Measurements from ENCODE around the gene BTN1A1. TPM values are rescaled to one million over a fixed set of nuclear protein-coding genes. Genes with fewer than 3 reads are reported as not detected.
A peak's percentile ranks its signal among the peaks of the same experiment; 100 is the strongest.

BTN1A1 gene
- total and polyA plus RNA-seq, 10 of the 15 experiments (the other 5 are each of a cell fraction or from before 2014, with no cell fraction given) = 0.05 to 2.2 (median 0.87) TPM

DNA sequence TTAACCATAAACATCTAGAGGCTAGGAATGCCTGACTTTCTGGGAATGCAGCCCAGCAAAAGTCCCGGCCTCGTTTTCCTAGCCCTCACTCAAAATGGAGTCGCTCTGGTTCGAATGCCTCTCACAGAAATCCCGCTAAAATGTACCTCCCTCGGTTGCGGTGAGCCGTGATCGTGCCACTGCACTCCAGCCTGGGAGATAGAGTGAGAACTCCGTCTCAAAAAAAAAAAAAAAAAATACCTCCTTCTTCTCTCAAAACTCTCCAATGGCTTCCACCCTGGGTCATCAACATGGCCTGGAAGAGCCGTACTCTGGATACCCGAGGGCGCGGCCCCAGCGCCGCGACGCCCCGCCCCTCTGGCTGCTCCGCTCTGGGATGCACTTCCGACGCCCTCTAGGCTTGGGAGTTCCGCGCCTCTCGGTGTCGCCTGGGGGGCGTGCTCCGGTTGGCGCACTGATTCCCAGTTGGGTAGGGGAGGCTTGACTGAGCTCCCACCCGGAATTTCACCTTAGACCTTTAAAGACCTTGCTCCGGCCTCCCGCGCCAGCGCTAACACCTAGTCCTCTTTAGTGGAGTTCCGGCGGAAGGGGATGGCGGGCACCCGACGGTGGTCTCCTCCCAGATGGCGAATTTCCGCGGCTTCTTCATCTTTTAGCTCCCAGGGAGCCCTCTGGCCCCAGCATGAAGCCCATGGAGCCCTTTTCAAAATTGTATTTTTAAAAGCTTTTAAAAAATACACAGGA lies 50.3 kb downstream of the BTN1A1 start:
- Histone ChIP-seq H3K4me2 (ENCODE audit: control insufficient read depth, insufficient read depth) (peak overlapping the region; percentile 73), H3K27me3 (replicated peaks in 1 of 2; ENCODE audit: control insufficient read depth in 2 of 2, insufficient read depth in 2 of 2, low read length in 1 of 2) (no peaks in the 10 kb centered on the region), H4K20me1 (ENCODE audit: control insufficient read depth, insufficient read depth) (no peaks in the 10 kb centered on the region), H3K4me1 (ENCODE audit: control insufficient read depth, insufficient read depth, low read length) (no peaks in the 10 kb centered on the region), H3K27ac (ENCODE audit: control insufficient read depth, insufficient read depth) (peak overlapping the region; percentile 72), H3K9ac (ENCODE audit: control insufficient read depth, insufficient read depth, low read length) (peak overlapping the region; percentile 71), H3K9me3 (replicated peaks; ENCODE audit: control insufficient read depth, insufficient read depth, low read length) (no peaks in the 10 kb centered on the region), H2AFZ (ENCODE audit: control insufficient read depth, low read depth, low read length) (peak overlapping the region; percentile 96), H3K79me2 (ENCODE audit: control insufficient read depth, insufficient read depth, low read length) (no peaks in the 10 kb centered on the region), H3K4me3 (peak overlapping the region; percentile 74), H3K36me3 (ENCODE audit: control insufficient read depth in 2 of 2, insufficient read depth in 2 of 2, low read length in 1 of 2) (peaks cover 2 to 5% of the 10 kb centered on the region in 2 experiments)
- CTCF ChIA-PET = interaction anchor here (0.6 to 3.0 kb wide), 9 partner anchors 12 to 228 kb away, joined by 3 to 7 read pairs (median 4); partner anchors contain the start of gene HMGN4
- SMC1A ChIA-PET (ENCODE audit: uncharacterized antibody, unreplicated experiment) = interaction anchor here (0.9 to 2.5 kb wide), 10 partner anchors 10 to 391 kb away, joined by 3 to 7 read pairs (median 3); no protein-coding TSS in a partner anchor
- in situ Hi-C loops (cut with MboI) (loop anchor here (5.0 kb wide), 1 partner anchor 218 kb away; no protein-coding TSS in a partner anchor), intact Hi-C loops (cut with micrococcal nuclease; ENCODE audit: unreplicated experiment) (loop anchor here (10.0 kb wide), 1 partner anchor 376 kb away; no protein-coding TSS in a partner anchor)
- no peak for FAIRE-seq
- peak; percentile 64 for ATAC-seq
- RAD21 ChIA-PET (ENCODE audit: unreplicated experiment) = interaction anchor here (0.8 to 5.5 kb wide), 7 partner anchors 11 to 209 kb away, joined by 3 to 40 read pairs (median 4); no protein-coding TSS in a partner anchor
- BruUV-seq (replicated peaks) = TSS peak; percentile 94
- POLR2A ChIA-PET = interaction anchor here (0.6 to 2.9 kb wide), 4 partner anchors 10 to 214 kb away, joined by 3 to 13 read pairs (median 4); partner anchors contain the start of gene HMGN4
- 19% methylated on average over 37 of the region's 42 CpGs for WGBS (ENCODE audit: insufficient coverage, insufficient replicate concordance, low lambda C conversion rate, missing lambda C conversion rate)
- no peak for DNase-seq (ENCODE audit: low read depth, low spot score)
- TF ChIP-seq, protein P1, sequence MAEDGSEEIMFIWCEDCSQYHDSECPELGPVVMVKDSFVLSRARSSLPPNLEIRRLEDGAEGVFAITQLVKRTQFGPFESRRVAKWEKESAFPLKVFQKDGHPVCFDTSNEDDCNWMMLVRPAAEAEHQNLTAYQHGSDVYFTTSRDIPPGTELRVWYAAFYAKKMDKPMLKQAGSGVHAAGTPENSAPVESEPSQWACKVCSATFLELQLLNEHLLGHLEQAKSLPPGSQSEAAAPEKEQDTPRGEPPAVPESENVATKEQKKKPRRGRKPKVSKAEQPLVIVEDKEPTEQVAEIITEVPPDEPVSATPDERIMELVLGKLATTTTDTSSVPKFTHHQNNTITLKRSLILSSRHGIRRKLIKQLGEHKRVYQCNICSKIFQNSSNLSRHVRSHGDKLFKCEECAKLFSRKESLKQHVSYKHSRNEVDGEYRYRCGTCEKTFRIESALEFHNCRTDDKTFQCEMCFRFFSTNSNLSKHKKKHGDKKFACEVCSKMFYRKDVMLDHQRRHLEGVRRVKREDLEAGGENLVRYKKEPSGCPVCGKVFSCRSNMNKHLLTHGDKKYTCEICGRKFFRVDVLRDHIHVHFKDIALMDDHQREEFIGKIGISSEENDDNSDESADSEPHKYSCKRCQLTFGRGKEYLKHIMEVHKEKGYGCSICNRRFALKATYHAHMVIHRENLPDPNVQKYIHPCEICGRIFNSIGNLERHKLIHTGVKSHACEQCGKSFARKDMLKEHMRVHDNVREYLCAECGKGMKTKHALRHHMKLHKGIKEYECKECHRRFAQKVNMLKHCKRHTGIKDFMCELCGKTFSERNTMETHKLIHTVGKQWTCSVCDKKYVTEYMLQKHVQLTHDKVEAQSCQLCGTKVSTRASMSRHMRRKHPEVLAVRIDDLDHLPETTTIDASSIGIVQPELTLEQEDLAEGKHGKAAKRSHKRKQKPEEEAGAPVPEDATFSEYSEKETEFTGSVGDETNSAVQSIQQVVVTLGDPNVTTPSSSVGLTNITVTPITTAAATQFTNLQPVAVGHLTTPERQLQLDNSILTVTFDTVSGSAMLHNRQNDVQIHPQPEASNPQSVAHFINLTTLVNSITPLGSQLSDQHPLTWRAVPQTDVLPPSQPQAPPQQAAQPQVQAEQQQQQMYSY (CRISPR knock-in tag; IDR thresholded peaks at IDR 0.05) = peak; percentile 91
- TF ChIP-seq, protein P2, sequence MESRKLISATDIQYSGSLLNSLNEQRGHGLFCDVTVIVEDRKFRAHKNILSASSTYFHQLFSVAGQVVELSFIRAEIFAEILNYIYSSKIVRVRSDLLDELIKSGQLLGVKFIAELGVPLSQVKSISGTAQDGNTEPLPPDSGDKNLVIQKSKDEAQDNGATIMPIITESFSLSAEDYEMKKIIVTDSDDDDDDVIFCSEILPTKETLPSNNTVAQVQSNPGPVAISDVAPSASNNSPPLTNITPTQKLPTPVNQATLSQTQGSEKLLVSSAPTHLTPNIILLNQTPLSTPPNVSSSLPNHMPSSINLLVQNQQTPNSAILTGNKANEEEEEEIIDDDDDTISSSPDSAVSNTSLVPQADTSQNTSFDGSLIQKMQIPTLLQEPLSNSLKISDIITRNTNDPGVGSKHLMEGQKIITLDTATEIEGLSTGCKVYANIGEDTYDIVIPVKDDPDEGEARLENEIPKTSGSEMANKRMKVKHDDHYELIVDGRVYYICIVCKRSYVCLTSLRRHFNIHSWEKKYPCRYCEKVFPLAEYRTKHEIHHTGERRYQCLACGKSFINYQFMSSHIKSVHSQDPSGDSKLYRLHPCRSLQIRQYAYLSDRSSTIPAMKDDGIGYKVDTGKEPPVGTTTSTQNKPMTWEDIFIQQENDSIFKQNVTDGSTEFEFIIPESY (IDR thresholded peaks at IDR 0.05) = no peak
- TF ChIP-seq SREBF1 (IDR thresholded peaks at IDR 0.05; ENCODE audit: low read length) = no peak
- TF ChIP-seq, protein P3, sequence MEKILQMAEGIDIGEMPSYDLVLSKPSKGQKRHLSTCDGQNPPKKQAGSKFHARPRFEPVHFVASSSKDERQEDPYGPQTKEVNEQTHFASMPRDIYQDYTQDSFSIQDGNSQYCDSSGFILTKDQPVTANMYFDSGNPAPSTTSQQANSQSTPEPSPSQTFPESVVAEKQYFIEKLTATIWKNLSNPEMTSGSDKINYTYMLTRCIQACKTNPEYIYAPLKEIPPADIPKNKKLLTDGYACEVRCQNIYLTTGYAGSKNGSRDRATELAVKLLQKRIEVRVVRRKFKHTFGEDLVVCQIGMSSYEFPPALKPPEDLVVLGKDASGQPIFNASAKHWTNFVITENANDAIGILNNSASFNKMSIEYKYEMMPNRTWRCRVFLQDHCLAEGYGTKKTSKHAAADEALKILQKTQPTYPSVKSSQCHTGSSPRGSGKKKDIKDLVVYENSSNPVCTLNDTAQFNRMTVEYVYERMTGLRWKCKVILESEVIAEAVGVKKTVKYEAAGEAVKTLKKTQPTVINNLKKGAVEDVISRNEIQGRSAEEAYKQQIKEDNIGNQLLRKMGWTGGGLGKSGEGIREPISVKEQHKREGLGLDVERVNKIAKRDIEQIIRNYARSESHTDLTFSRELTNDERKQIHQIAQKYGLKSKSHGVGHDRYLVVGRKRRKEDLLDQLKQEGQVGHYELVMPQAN (conservative IDR thresholded peaks at IDR 0.05) = no peak
- TF ChIP-seq MTA2 (IDR thresholded peaks at IDR 0.05; ENCODE audit: low read depth) = no peak
- peak; percentile 76 to 79 for TF ChIP-seq IKZF2 (IDR thresholded peaks at IDR 0.05)
- no peak for TF ChIP-seq SIX5 (IDR thresholded peaks at IDR 0.05; ENCODE audit: low read depth, low read length, severe bottlenecking)
- peak; percentile 7; the same call in 1 of the 2 replicates for TF ChIP-seq CREB1 (IDR thresholded peaks at IDR 0.05; ENCODE audit: low read depth)
- TF ChIP-seq NR2C2 (IDR thresholded peaks at IDR 0.05; ENCODE audit: borderline replicate concordance, control insufficient read depth, insufficient read length, low read depth) = no peak
- TF ChIP-seq NR2F1 (conservative IDR thresholded peaks at IDR 0.05) = peak; percentile 72
- no peak for TF ChIP-seq IRF4 (IDR thresholded peaks at IDR 0.05; ENCODE audit: low read depth, low read length)
- no peak for TF ChIP-seq STAT1 (conservative IDR thresholded peaks at IDR 0.05)
- TF ChIP-seq CHD4 (IDR thresholded peaks at IDR 0.05) = no peak
- TF ChIP-seq ZZZ3 (IDR thresholded peaks at IDR 0.05; ENCODE audit: control insufficient read depth, insufficient read length, low read depth) = no peak
- TF ChIP-seq ZNF384 (IDR thresholded peaks at IDR 0.05; ENCODE audit: borderline replicate concordance, low read depth, low read length) = no peak

All from GM12878 (cell line).